Measurements from ENCODE around the gene CLSTN2.

CLSTN2 gene

GRCh38 chr3:140343211-140344081 is 408.5 kb downstream of the CLSTN2 start:
- DNase-seq (ENCODE audit: low read depth), result no peak

GRCh38 chr3:140344082-140344454 is 409.1 kb downstream of the CLSTN2 start:
- DNase-seq (ENCODE audit: low read depth), result no peak

GRCh38 chr3:140344601-140345205 is 409.7 kb downstream of the CLSTN2 start:
- DNase-seq (ENCODE audit: low read depth), result no peak

- no peak for DNase-seq (ENCODE audit: low read depth)
Observed at GRCh38 chr3:140347151-140347550, 412.2 kb downstream of the CLSTN2 start.

GRCh38 chr3:140349938-140350337 is 415.0 kb downstream of the CLSTN2 start:
- DNase-seq (ENCODE audit: low read depth), result no peak

- DNase-seq (ENCODE audit: low read depth), result no peak
Observed at GRCh38 chr3:140351466-140351865, 416.5 kb downstream of the CLSTN2 start.

- no peak for DNase-seq (ENCODE audit: low read depth)
Observed at GRCh38 chr3:140355481-140355880, 420.5 kb downstream of the CLSTN2 start.

- no peak for DNase-seq (ENCODE audit: low read depth)
Observed at GRCh38 chr3:140358686-140359085, 423.7 kb downstream of the CLSTN2 start.

- DNase-seq (ENCODE audit: low read depth), result no peak
Observed at GRCh38 chr3:140359233-140359995, 424.4 kb downstream of the CLSTN2 start.

- no peak for DNase-seq (ENCODE audit: low read depth)
Observed at GRCh38 chr3:140360332-140360731, 425.3 kb downstream of the CLSTN2 start.

GRCh38 chr3:140363801-140364200 is 428.8 kb downstream of the CLSTN2 start:
- DNase-seq (ENCODE audit: low read depth), result no peak

GRCh38 chr3:140365872-140366697 is 431.1 kb downstream of the CLSTN2 start:
- no peak for DNase-seq (ENCODE audit: low read depth)

- DNase-seq (ENCODE audit: low read depth), result no peak
Observed at GRCh38 chr3:140368223-140368811, 433.3 kb downstream of the CLSTN2 start.

GRCh38 chr3:140370686-140371085 is 435.7 kb downstream of the CLSTN2 start:
- no peak for DNase-seq (ENCODE audit: low read depth)

GRCh38 chr3:140373234-140373633 is 438.2 kb downstream of the CLSTN2 start:
- no peak for DNase-seq (ENCODE audit: low read depth)

GRCh38 chr3:140375002-140375401 is 440.0 kb downstream of the CLSTN2 start:
- DNase-seq (ENCODE audit: low read depth), result no peak

GRCh38 chr3:140376136-140376889 is 441.3 kb downstream of the CLSTN2 start:
- DNase-seq (ENCODE audit: low read depth), result no peak

GRCh38 chr3:140377644-140378043 is 442.7 kb downstream of the CLSTN2 start:
- no peak for DNase-seq (ENCODE audit: low read depth)

GRCh38 chr3:140378571-140379340 is 443.8 kb downstream of the CLSTN2 start:
- DNase-seq (ENCODE audit: low read depth), result no peak
